GM13977 (cell line): ENCODE data around the gene PLPP6.
A peak's percentile ranks its signal among the peaks of the same experiment; 100 is the strongest.
"Not testable (repeated sequence)": the region's sequence is repeated elsewhere in the genome, so short reads cannot be mapped to it uniquely, and the experiment has no call there.

Source experiments
- DNase-seq: peaks from one replicate; pipeline ENCODE4 v3.0.0; 2012; ENCODE audit warnings: low spot score
- CTCF ChIP-seq: IDR thresholded peaks from 2 replicates; pipeline ENCODE4 v1.5.1; 2012; ENCODE audit warnings: mild to moderate bottlenecking, control low read depth; ENCODE audit not compliant: insufficient read depth; ENCODE audit errors: extremely low read depth, missing control alignments
- in situ Hi-C: fragments of 300-500 bp; cut with MboI; formaldehyde crosslinking; loops from one replicate; pipeline ENCODE4 v1.12.0; 2022; ENCODE audit warnings: low sequenced_read_pairs, low pct_unique_long_range_greater_than_20kb, mixed read lengths, inconsistent platforms; ENCODE audit not compliant: unreplicated experiment

PLPP6 gene

GRCh38 chr9:4640027-4640426, 22.1 kb upstream of the PLPP6 start:
- TF ChIP-seq CTCF = peak; percentile 38
- in situ Hi-C loops = no loop called here
- DNase-seq = peak; percentile 39

- in situ Hi-C loops = no loop called here
These were observed 19.7 kb upstream of the PLPP6 start for GRCh38 chr9:4642351-4642750.

GRCh38 chr9:4654084-4654483, 8.0 kb upstream of the PLPP6 start:
- DNase-seq = no peak
- TF ChIP-seq CTCF = no peak
- in situ Hi-C loops = no loop called here

More at GRCh38 chr9:4642351-4642750, 19.7 kb upstream of the PLPP6 start:
- DNase-seq = no peak
- TF ChIP-seq CTCF = no peak

- no peak for DNase-seq
- in situ Hi-C loops = no loop called here
- TF ChIP-seq CTCF = no peak
These were observed 7.6 kb upstream of the PLPP6 start for GRCh38 chr9:4654538-4654937.

GRCh38 chr9:4656196-4656595, 5.9 kb upstream of the PLPP6 start:
- DNase-seq, in situ Hi-C loops: not testable (repeated sequence)

GRCh38 chr9:4656621-4657020, 5.5 kb upstream of the PLPP6 start:
- in situ Hi-C loops = no loop called here
- DNase-seq = no peak

GRCh38 chr9:4657426-4658159, 4.5 kb upstream of the PLPP6 start:
- in situ Hi-C loops = no loop called here
- TF ChIP-seq CTCF = no peak
- DNase-seq = no peak

More at GRCh38 chr9:4656621-4657020, 5.5 kb upstream of the PLPP6 start:
- no peak for TF ChIP-seq CTCF

GRCh38 chr9:4660665-4661064, 1.4 kb upstream of the PLPP6 start:
- in situ Hi-C loops, DNase-seq: not testable (repeated sequence)
